ENCODE data around the gene ST6GALNAC5.
A peak's percentile ranks its signal among the peaks of the same experiment; 100 is the strongest.
"Not testable (repeated sequence)": the region's sequence is repeated elsewhere in the genome, so short reads cannot be mapped to it uniquely, and the experiment has no call there.

ST6GALNAC5 gene

GRCh38 chr1:76868154-76868882, 1.0 kb downstream of the ST6GALNAC5 start:
- no peak for DNase-seq (ENCODE audit: low spot score)

DNA sequence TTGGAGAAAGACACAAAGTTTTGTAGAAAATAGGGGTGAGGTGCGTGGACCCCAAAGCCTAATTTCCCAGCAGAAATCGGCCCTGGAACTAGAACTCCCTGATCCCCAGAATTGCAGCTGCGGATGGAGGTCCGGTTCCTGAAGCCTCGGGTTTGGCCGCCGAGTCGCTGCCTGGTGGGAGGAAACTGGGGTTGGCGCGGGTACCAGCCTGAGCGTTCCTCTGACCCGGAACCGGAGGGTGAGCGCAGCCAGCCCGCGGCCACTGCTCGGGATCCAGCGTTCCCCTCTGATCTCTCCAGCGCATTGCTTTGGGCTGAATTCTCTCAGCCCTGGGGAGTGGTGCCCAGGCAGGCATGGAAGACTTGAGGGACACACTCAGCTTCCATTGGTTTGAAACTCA, 1.6 kb downstream of the ST6GALNAC5 start:
- DNase-seq (ENCODE audit: low spot score): no peak

GRCh38 chr1:76870037-76870436, 2.8 kb downstream of the ST6GALNAC5 start:
- DNase-seq (ENCODE audit: low spot score): no peak

- no peak for DNase-seq (ENCODE audit: low spot score)
Measured at GRCh38 chr1:76871355-76871974, 4.2 kb downstream of the ST6GALNAC5 start.

- DNase-seq (ENCODE audit: low spot score): no peak
Measured at GRCh38 chr1:76872944-76873343, 5.7 kb downstream of the ST6GALNAC5 start.

DNA sequence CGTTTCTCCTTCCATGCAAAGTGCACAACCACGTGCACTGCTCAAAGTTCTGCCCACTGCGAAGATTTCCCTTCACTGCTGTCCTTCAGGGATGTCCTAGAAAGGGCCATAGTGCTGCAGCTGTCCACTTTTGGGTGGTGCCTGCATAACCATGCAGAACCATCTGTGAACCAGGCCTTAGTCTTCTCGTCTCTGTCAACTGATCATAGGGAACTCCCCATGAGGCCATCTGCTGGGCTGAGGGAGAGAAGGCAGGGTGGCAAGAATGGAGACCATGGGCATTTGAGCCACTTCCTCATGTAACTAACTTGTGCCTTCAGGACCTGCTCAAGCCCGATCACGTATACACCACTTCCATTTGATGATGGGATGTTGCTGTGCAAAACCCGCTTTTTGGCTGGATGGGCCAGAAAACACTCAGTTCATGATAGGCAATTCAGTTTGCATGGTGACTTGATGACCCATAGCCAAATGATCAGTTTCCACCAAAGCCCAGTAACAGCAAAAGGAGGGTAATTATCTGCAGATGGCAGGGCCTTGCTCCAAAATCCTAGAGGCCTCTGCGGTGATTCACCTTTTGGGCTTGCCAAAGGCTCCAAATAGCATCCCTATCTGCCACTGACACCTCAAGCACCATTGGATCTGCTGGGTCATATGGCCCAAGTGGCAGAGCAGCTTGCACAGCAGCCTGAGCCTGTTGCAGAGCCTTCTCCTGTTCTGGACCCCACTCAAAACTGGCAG, 9.5 kb downstream of the ST6GALNAC5 start:
- no peak for DNase-seq (ENCODE audit: low spot score)

DNA sequence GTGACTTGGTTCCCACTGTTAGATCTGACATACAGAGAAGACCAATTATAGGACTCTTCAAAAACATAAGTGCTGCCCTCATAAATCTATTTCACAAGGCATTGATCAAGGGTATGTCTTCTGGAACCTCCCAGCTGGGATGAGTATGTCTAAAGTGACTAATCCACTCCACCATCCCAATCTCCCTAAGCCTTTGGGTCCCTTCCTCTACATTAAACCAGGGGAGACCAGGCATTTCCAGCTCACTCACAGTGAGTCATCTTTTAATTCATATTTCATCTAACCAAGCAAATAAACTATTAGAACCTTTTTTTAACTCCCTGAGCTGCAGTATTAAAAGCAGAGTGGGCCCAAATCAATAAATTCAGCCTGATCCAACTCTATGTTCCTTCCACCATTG, 11.7 kb downstream of the ST6GALNAC5 start:
- DNase-seq (ENCODE audit: low spot score): not testable (repeated sequence)

- no peak for DNase-seq (ENCODE audit: low spot score)
Measured at GRCh38 chr1:76881762-76882161, 14.5 kb downstream of the ST6GALNAC5 start.

GRCh38 chr1:76891931-76892622, 24.8 kb downstream of the ST6GALNAC5 start:
- no peak for DNase-seq (ENCODE audit: low spot score)

GRCh38 chr1:76892675-76893074, 25.4 kb downstream of the ST6GALNAC5 start:
- DNase-seq (ENCODE audit: low spot score): no peak

GRCh38 chr1:76901158-76901767, 34.0 kb downstream of the ST6GALNAC5 start:
- DNase-seq (ENCODE audit: low spot score): peak; percentile 28

GRCh38 chr1:76905876-76906595, 38.8 kb downstream of the ST6GALNAC5 start:
- no peak for DNase-seq (ENCODE audit: low spot score)

- DNase-seq (ENCODE audit: low spot score): no peak
Measured at GRCh38 chr1:76909311-76909710, 42.0 kb downstream of the ST6GALNAC5 start.

DNA sequence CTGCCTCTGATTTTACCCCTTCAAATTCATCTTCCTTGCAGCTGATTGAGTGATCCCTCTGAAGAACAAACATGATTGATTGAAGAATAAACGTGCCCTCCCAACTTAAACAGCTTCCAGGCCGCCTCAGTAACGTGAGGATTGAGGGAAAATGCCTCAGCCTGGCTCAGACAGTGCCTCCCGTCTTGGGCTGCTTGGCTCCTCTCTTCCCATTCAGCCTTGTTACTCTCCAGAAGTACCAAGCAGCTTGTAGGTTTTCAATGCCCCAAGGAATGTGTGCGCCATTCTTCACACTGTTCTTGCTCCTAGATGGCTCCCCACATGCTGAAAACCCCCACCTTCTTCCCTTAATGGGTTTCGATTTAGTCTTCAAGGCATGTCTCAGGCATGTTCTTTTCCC, 51.8 kb downstream of the ST6GALNAC5 start:
- no peak for DNase-seq (ENCODE audit: low spot score)

- DNase-seq (ENCODE audit: low spot score): no peak
Measured at GRCh38 chr1:76921590-76921989, 54.3 kb downstream of the ST6GALNAC5 start.

GRCh38 chr1:76925825-76926224, 58.5 kb downstream of the ST6GALNAC5 start:
- DNase-seq (ENCODE audit: low spot score): no peak

DNA sequence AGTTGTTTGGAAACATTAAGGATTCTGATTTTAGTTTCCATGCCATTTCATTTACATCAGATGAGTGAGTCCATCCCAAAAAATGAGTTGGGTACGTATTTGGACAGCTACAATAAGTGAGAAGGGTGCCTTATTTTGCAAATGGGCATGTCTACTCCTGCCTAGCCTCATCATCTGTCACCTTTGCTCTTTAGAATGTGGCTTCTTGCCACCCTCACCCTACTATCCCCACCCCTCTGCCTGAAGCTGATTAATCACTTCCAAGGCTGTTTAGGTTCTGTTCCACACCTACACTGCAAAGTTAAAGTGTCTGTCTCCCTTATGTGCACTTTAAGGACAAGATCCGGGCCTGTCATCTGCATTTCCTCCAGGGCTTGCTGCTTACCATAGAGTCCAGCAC, 61.2 kb downstream of the ST6GALNAC5 start:
- DNase-seq (ENCODE audit: low spot score): no peak

- DNase-seq (ENCODE audit: low spot score): no peak
Measured at GRCh38 chr1:76929136-76929535, 61.9 kb downstream of the ST6GALNAC5 start.

DNA sequence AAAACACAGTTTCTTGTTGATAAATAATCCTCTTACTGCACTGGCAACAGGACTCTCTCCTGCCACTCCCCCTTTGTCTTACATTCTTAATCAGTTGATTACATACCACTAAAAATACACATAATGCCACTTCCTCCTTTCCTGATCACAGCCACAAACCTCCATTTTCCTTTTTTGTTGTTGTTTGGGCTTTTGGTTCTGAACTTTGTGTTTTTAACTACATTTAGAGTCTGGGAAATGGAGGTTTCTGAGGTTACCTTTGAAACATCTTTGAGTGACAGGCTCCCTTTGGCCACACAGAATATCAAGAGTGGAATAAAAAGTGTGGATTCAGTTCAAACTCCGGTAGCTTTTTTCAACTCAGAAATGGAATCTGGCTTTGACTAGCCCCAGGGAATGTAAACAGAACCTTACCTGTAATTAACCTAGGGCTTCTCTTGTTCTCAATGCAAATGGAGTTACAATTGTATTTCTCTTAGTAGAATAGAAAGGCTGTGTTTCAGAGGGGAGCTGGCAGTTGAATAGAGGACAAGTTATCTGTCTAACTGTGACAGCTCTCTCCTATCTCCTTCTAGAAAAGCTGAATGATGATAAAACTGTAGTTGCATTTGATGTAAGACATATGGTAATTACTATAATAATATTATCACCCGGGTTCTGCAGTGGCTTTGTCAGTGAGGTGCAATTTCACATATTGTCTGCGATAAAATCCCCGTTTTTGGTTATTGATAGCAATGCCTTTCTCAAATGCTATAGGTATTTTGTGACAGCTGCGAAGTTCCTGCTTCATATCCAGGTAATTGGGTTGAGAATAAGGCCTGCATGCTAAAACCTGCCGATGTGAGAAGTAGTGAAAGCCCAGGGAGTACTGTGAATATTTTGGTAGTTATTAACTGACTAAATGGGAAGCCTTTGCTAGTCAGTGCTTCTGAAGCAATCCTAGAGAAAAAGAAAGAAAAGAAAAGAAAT, 66.9 kb downstream of the ST6GALNAC5 start:
- DNase-seq (ENCODE audit: low spot score): no peak

DNA sequence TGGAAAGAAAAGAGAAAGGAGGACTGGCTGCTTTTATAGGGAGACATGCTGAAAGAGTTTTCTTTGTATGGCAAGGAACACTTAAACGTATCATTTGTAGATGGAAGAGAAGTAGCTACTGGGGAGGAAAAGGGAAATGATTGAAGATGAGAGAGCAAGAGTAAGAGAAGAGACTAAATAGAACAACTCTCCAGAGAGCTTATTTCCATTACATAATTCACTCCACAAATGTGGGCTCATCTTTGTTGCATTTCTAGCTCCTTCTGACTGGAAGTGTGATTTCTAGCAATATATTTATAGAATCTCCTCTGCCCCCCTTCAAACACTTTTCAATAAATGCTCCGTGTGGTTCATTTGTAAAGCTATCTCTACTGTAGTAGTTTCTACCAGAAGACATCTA, 71.0 kb downstream of the ST6GALNAC5 start:
- no peak for DNase-seq (ENCODE audit: low spot score)
